Endometrial microvascular endothelial cells (primary cell): ENCODE results near the gene RNF125. TPM values are rescaled to one million over a fixed set of nuclear protein-coding genes. Genes with fewer than 3 reads are reported as not detected.

ENCODE experiments used
- total RNA-seq: library from RNA; depleted of rRNA; stranded (reverse); fragments of >200 nt; gene quantifications from one replicate; pipeline ENCODE4 v1.2.3, GENCODE V29; 2015; ENCODE audit errors: inconsistent ontology term

Gene RNF125
- total RNA-seq, 1 donor from 2014 or later: 0.19 TPM

Other genes with a start within 250 kb of the RNF125 start
- 41.2 TPM for gene TRAPPC8, start 75.7 kb upstream of the RNF125 start, total RNA-seq
- gene RNF138, start 73.0 kb downstream of the RNF125 start, total RNA-seq: 60.4 TPM
- gene MEP1B, start 171.2 kb downstream of the RNF125 start, total RNA-seq: not detected